Dedifferentiated amniotic fluid mesenchymal stem cell (primary cell): ENCODE measurements around the gene GABARAP.

Source experiments
- DNase-seq: peaks from one replicate; pipeline ENCODE4 v3.0.0-alpha.2; 2016; ENCODE audit errors: extremely low spot score

The GABARAP gene

GRCh38 chr17:7207120-7208001, 34.9 kb downstream of the GABARAP start:
- no peak for DNase-seq

DNA sequence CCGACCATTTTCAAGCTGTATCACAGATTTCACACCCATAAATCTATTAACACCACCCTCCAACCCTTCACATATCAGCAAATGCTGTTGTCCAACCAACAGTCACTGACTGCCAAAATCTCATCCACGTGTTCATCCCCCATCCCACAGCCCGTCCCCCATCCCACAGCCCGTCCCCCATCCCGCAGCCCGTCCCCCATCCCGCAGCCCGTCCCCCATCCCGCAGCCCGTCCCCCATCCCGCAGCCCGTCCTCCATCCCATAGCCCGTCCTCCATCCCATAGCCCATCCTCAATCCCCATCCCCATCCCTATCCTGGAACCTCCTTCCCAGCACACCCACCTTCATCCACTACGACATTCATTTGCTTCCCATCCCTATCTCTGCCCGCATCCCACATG, 36.7 kb downstream of the GABARAP start:
- no peak for DNase-seq

- DNase-seq = no peak
Observed at GRCh38 chr17:7204828-7205461, 37.3 kb downstream of the GABARAP start.

DNA sequence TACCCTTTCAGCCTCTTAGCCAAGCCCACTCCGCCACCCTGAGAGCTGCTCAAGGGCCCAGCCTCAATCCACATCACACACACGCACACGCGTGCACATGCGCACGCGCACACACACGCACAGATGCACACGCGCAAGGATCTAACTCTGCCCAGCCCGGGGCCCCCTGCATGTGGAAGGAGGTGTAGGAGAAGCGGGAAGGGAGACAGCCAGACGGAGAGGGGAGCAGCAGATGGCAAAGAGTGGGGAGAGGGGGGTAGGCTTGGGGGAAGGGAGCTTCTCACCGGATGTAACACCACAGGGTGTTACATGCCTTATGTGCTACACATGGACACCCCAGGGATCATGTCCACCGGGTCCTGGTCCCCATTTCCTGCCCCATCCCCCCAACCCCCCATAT, 37.9 kb downstream of the GABARAP start:
- no peak for DNase-seq

GRCh38 chr17:7203391-7203790, 38.9 kb downstream of the GABARAP start:
- no peak for DNase-seq

DNA sequence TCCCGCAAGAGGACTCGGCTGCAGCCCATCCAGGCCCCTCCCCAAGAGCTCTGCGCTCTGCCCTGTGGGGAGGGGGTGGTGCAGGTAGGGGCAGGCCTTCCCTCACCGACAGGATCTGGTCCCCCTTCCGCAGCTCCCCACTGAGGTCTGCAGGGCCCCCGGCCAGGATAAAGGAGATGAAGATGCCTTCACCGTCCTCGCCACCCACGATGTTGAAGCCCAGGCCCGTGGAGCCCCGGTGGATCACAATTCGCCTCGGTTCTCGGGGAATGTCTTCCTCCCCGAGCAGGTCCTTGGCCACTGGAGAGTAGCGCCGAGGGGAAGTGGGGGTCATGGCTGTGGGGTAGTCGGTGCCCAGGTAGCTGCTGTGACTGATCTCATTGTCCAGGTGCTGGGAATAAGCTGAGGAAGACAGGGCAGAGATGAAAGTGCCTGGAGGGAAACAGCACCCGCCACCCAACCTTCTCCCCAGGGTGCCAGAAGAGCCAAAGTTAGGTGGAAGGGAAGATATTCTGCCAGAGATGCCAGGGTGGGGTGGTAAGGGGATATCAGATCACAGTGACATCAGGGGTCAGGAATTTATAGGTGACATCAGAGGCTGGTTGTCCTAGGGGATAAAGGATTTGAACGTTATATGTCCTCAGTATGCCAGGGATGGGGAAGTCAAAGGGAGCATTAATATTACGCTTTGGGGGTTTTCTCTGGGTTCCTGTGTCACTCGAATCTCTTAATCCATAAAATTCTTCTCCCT, 45.4 kb downstream of the GABARAP start:
- no peak for DNase-seq

DNA sequence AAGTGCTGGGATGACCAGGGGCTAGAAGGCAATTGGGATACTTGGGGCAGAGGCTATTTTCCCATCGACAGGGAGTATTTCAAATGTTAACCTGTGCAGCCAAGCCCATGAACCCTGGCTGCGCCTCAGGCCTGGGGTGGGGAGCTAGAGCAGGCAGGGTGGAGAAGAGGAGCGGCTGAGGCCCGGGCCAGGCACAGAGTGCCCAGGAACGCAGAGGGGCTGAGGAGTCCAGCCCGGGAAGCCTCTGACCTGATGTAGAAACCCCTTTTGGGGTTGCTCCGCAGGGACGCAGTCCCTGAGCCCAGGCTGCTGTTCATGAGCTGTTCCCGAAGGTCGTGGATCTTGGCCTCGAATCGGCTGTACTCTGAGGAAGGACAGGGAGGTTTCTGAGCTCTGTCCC, 46.3 kb downstream of the GABARAP start:
- DNase-seq = no peak

GRCh38 chr17:7192271-7192937, 49.8 kb downstream of the GABARAP start:
- no peak for DNase-seq

GRCh38 chr17:7191571-7192270, 50.5 kb downstream of the GABARAP start:
- DNase-seq = no peak

- no peak for DNase-seq
Observed at GRCh38 chr17:7191069-7191468, 51.2 kb downstream of the GABARAP start.

- DNase-seq = no peak
Observed at GRCh38 chr17:7190276-7190917, 51.9 kb downstream of the GABARAP start.
